ENCODE measurements around the gene TMEM132D. TPM values are rescaled to one million over a fixed set of nuclear protein-coding genes. Genes with fewer than 3 reads are reported as not detected.

TMEM132D gene
- total and polyA plus RNA-seq, 2 experiments from 2014 or later, result 2.0 to 2.4 TPM

- DNase-seq (ENCODE audit: low spot score), result no peak
- no peaks in the 10 kb centered on the region for H3K79me2 ChIP-seq
- WGBS (ENCODE audit: low lambda C conversion rate, missing lambda C conversion rate), result 81% methylated on average over 4 of the region's 4 CpGs
Observed at GRCh38 chr12:129082441-129082840, 821.4 kb downstream of the TMEM132D start.

GRCh38 chr12:129081755-129082250 lies 822.0 kb downstream of the TMEM132D start:
- Histone ChIP-seq H3K79me2 (no peaks in the 10 kb centered on the region), H3K4me1 (ENCODE audit: insufficient read depth) (no peaks in the 10 kb centered on the region), H3K9me2 (replicated peaks; ENCODE audit: insufficient read depth) (no peaks in the 10 kb centered on the region), H4K20me1 (ENCODE audit: insufficient read depth, poor library complexity, severe bottlenecking) (no peaks in the 10 kb centered on the region), H3K27ac (no peak overlapping the region), H3K4me3 (no peak overlapping the region), H3K4me2 (no peak overlapping the region), H3K36me3 (replicated peaks; ENCODE audit: insufficient read depth, low read depth) (no peaks in the 10 kb centered on the region), H2AFZ (no peak overlapping the region), H3K9me3 (ENCODE audit: low read depth) (no peaks in the 10 kb centered on the region), H3K27me3 (no peaks in the 10 kb centered on the region)
- TF ChIP-seq CTCF (IDR thresholded peaks at IDR 0.05; ENCODE audit: poor library complexity) (no peak), EZH2phosphoT487 (IDR thresholded peaks at IDR 0.05; ENCODE audit: low read depth, severe bottlenecking, unreplicated experiment) (no peak), EZH2 (IDR thresholded peaks at IDR 0.05; ENCODE audit: borderline replicate concordance) (no peak)
- WGBS (ENCODE audit: low lambda C conversion rate, missing lambda C conversion rate), result 90% methylated on average over 14 of the region's 14 CpGs
- no peak for DNase-seq (ENCODE audit: low spot score)

More at GRCh38 chr12:129082441-129082840, 821.4 kb downstream of the TMEM132D start:
- TF ChIP-seq CTCF (IDR thresholded peaks at IDR 0.05; ENCODE audit: poor library complexity), result no peak
- TF ChIP-seq EZH2phosphoT487 (IDR thresholded peaks at IDR 0.05; ENCODE audit: low read depth, severe bottlenecking, unreplicated experiment), result no peak
- no peak for TF ChIP-seq EZH2 (IDR thresholded peaks at IDR 0.05; ENCODE audit: borderline replicate concordance)
- no peaks in the 10 kb centered on the region for H3K9me3 ChIP-seq (ENCODE audit: low read depth)
- H3K4me2 ChIP-seq, result no peak overlapping the region
- H3K9me2 ChIP-seq (replicated peaks; ENCODE audit: insufficient read depth), result no peaks in the 10 kb centered on the region
- no peaks in the 10 kb centered on the region for H3K4me1 ChIP-seq (ENCODE audit: insufficient read depth)
- H3K4me3 ChIP-seq, result no peak overlapping the region
- H3K27me3 ChIP-seq, result no peaks in the 10 kb centered on the region
- no peaks in the 10 kb centered on the region for H4K20me1 ChIP-seq (ENCODE audit: insufficient read depth, poor library complexity, severe bottlenecking)
- H3K27ac ChIP-seq, result no peak overlapping the region
- no peak overlapping the region for H2AFZ ChIP-seq
- H3K36me3 ChIP-seq (replicated peaks; ENCODE audit: insufficient read depth, low read depth), result no peaks in the 10 kb centered on the region

- Histone ChIP-seq H3K79me2 (no peaks in the 10 kb centered on the region), H3K4me3 (no peak overlapping the region), H3K27ac (no peak overlapping the region), H4K20me1 (ENCODE audit: insufficient read depth, poor library complexity, severe bottlenecking) (no peaks in the 10 kb centered on the region), H3K36me3 (replicated peaks; ENCODE audit: insufficient read depth, low read depth) (no peaks in the 10 kb centered on the region), H3K9me2 (replicated peaks; ENCODE audit: insufficient read depth) (no peaks in the 10 kb centered on the region), H3K4me1 (ENCODE audit: insufficient read depth) (no peaks in the 10 kb centered on the region), H3K27me3 (no peaks in the 10 kb centered on the region), H3K9me3 (ENCODE audit: low read depth) (no peaks in the 10 kb centered on the region), H2AFZ (no peak overlapping the region), H3K4me2 (no peak overlapping the region)
- WGBS (ENCODE audit: low lambda C conversion rate, missing lambda C conversion rate), result 91% methylated on average over 13 of the region's 13 CpGs
- no peak for DNase-seq (ENCODE audit: low spot score)
- TF ChIP-seq EZH2phosphoT487 (IDR thresholded peaks at IDR 0.05; ENCODE audit: low read depth, severe bottlenecking, unreplicated experiment), result no peak
- no peak for TF ChIP-seq CTCF (IDR thresholded peaks at IDR 0.05; ENCODE audit: poor library complexity)
- no peak for TF ChIP-seq EZH2 (IDR thresholded peaks at IDR 0.05; ENCODE audit: borderline replicate concordance)
Observed at GRCh38 chr12:129080821-129081220, 823.0 kb downstream of the TMEM132D start.
